NCI-H345 treated with DMSO at 0.1 percent for 48 hours (cell line): Measurements from ENCODE around the gene CAVIN2.
A peak's percentile ranks its signal among the peaks of the same experiment; 100 is the strongest.

Source experiments
- DNase-seq: peaks from one replicate; lab custom pipeline; 2025; ENCODE audit not compliant: unreplicated experiment; lab: John Stamatoyannopoulos, UW

Gene CAVIN2

GRCh38 chr2:191839918-191840804 lies 6.7 kb downstream of the CAVIN2 start:
- no peak for DNase-seq

GRCh38 chr2:191838526-191838925 lies 8.4 kb downstream of the CAVIN2 start:
- no peak for DNase-seq

- DNase-seq: no peak
Observed at GRCh38 chr2:191836853-191837769, 9.8 kb downstream of the CAVIN2 start.

GRCh38 chr2:191836471-191836852 lies 10.4 kb downstream of the CAVIN2 start:
- DNase-seq: no peak

GRCh38 chr2:191835539-191836350 lies 11.1 kb downstream of the CAVIN2 start:
- no peak for DNase-seq

- no peak for DNase-seq
Observed at GRCh38 chr2:191835100-191835499, 11.8 kb downstream of the CAVIN2 start.

GRCh38 chr2:191833356-191833755 lies 13.5 kb downstream of the CAVIN2 start:
- DNase-seq: no peak

GRCh38 chr2:191832668-191833067 lies 14.2 kb downstream of the CAVIN2 start:
- DNase-seq: no peak

- no peak for DNase-seq
Observed at GRCh38 chr2:191831410-191831994, 15.4 kb downstream of the CAVIN2 start.

- no peak for DNase-seq
Observed at GRCh38 chr2:191824398-191824797, 22.5 kb downstream of the CAVIN2 start.

GRCh38 chr2:191821078-191821477 lies 25.8 kb downstream of the CAVIN2 start:
- DNase-seq: no peak

- DNase-seq: no peak
Observed at GRCh38 chr2:191818725-191819350, 28.1 kb downstream of the CAVIN2 start.

- DNase-seq: no peak
Observed at GRCh38 chr2:191818133-191818532, 28.8 kb downstream of the CAVIN2 start.

GRCh38 chr2:191815010-191815409 lies 31.9 kb downstream of the CAVIN2 start:
- no peak for DNase-seq

- DNase-seq: no peak
Observed at GRCh38 chr2:191813943-191814342, 32.9 kb downstream of the CAVIN2 start.

- peak; percentile 67 for DNase-seq
Observed at GRCh38 chr2:191811807-191812602, 34.9 kb downstream of the CAVIN2 start.

- no peak for DNase-seq
Observed at GRCh38 chr2:191806396-191806795, 40.5 kb downstream of the CAVIN2 start.

- no peak for DNase-seq
Observed at GRCh38 chr2:191804766-191805165, 42.1 kb downstream of the CAVIN2 start.

GRCh38 chr2:191803007-191803406 lies 43.9 kb downstream of the CAVIN2 start:
- DNase-seq: no peak
